H1 (cell line): ENCODE data around the gene DCDC2. TPM values are rescaled to one million over a fixed set of nuclear protein-coding genes. Genes with fewer than 3 reads are reported as not detected.

ENCODE experiments used
- CTCF ChIA-PET: fragments of 300-600 bp; sonication (Branson Sonifier 250); formaldehyde crosslinking; loops from one replicate; lab custom pipeline; 2021; ENCODE audit not compliant: partially characterized antibody; lab: Charles Lee
- POLR2A ChIA-PET: fragments of 300-600 bp; sonication (Branson Sonifier 250); formaldehyde crosslinking; loops from one replicate; lab custom pipeline; 2021; ENCODE audit warnings: inconsistent platforms; ENCODE audit not compliant: partially characterized antibody; lab: Charles Lee
- DNase-seq, 2 experiments: peaks; one replicate each; pipeline versions ENCODE4 v3.0.0 to v3.0.0-alpha.2; 2010 to 2022; ENCODE audit warnings: low spot score in 2 of 2, low read depth in 1 of 2, mixed read lengths in 1 of 2
- FAIRE-seq: peaks from 2 replicates; lab custom pipeline; 2011; peaks lifted over from hg19 to GRCh38; lab: Jason Lieb, UNC
- H2AFZ ChIP-seq: 2 replicates; pipeline ENCODE4 v1.8.1; 2012; ENCODE audit warnings: low read length, inconsistent platforms
- H2AK5ac ChIP-seq: 2 replicates; pipeline ENCODE4 v1.6.1; 2013; ENCODE audit warnings: low read depth, low read length
- H2BK120ac ChIP-seq: replicated peaks from 2 replicates; pipeline ENCODE3; 2013; ENCODE audit warnings: low read depth, low read length, inconsistent platforms
- H2BK12ac ChIP-seq: 2 replicates; pipeline ENCODE4 v1.6.1; 2013; ENCODE audit warnings: low read depth, low read length
- H2BK15ac ChIP-seq: 2 replicates; pipeline ENCODE4 v1.6.1; 2013; ENCODE audit warnings: low read length
- H2BK20ac ChIP-seq: 2 replicates; pipeline ENCODE4 v1.6.1; 2013; ENCODE audit warnings: low read length
- H2BK5ac ChIP-seq: 2 replicates; pipeline ENCODE4 v1.6.1; 2013; ENCODE audit warnings: low read depth, low read length
- H3K14ac ChIP-seq: 2 replicates; pipeline ENCODE4 v1.6.1; 2013; ENCODE audit warnings: inconsistent platforms; ENCODE audit not compliant: insufficient read length
- H3K18ac ChIP-seq: 2 replicates; pipeline ENCODE4 v1.6.1; 2013; ENCODE audit warnings: low read length; ENCODE audit errors: extremely low read depth
- H3K23ac ChIP-seq: 2 replicates; pipeline ENCODE4 v1.6.1; 2013; ENCODE audit warnings: inconsistent platforms; ENCODE audit not compliant: insufficient read length
- H3K23me2 ChIP-seq: 2 replicates; pipeline ENCODE4 v1.6.1; 2013; ENCODE audit warnings: low read depth, low read length
- H3K27ac ChIP-seq: 2 replicates; pipeline ENCODE4 v1.6.1; 2011; ENCODE audit warnings: low read depth, low read length, inconsistent platforms
- H3K27me3 ChIP-seq, 4 experiments: replicated peaks in 1 of 4; 1 replicate in 1 of 4; 2 replicates in 3 of 4; pipeline versions ENCODE4 v1.6.1 to v1.8.1; 2011 to 2013; ENCODE audit warnings: low read length in 3 of 4, mild to moderate bottlenecking in 3 of 4, inconsistent platforms in 2 of 4, mixed read lengths in 2 of 4, moderate library complexity in 1 of 4; ENCODE audit not compliant: control insufficient read depth in 3 of 4, insufficient read depth in 3 of 4; ENCODE audit errors: extremely low read depth in 1 of 4
- H3K36me3 ChIP-seq, 4 experiments: 2 replicates each; pipeline versions ENCODE4 v1.6.1 to v1.8.1; 2011 to 2013; ENCODE audit warnings: mild to moderate bottlenecking in 4 of 4, low read length in 3 of 4, moderate library complexity in 2 of 4, control low read depth in 1 of 4, inconsistent platforms in 1 of 4; ENCODE audit not compliant: insufficient read depth in 4 of 4, control insufficient read depth in 2 of 4
- H3K4ac ChIP-seq: replicated peaks from 2 replicates; pipeline ENCODE3; 2013; ENCODE audit warnings: low read length, low read depth, mixed read lengths, inconsistent platforms; ENCODE audit not compliant: insufficient read length
- H3K4me1 ChIP-seq, 4 experiments: replicated peaks in 1 of 4; 1 replicate in 1 of 4; 2 replicates in 3 of 4; pipeline versions ENCODE4 v1.6.1 to v1.8.1; 2011 to 2013; ENCODE audit warnings: low read length in 3 of 4, inconsistent platforms in 2 of 4, mixed read lengths in 1 of 4; ENCODE audit not compliant: insufficient read depth in 4 of 4, control insufficient read depth in 3 of 4
- H3K4me2 ChIP-seq, 2 experiments: 2 replicates each; pipeline versions ENCODE4 v1.6.1 to v1.8.1; 2011 to 2013; ENCODE audit warnings: low read depth in 2 of 2, low read length in 2 of 2, control low read depth in 1 of 2, inconsistent platforms in 1 of 2, mild to moderate bottlenecking in 1 of 2; ENCODE audit not compliant: insufficient read depth in 1 of 2
- H3K4me3 ChIP-seq, 4 experiments: fragments of 200-600, 300-600 bp in 1 of 4; sonication (generic), shearing (Covaris generic), sonication (Bioruptor Twin) in 1 of 4; 2 replicates each; pipeline versions ENCODE4 v1.5.1 to v1.8.1; 2011 to 2016; ENCODE audit warnings: low read length in 4 of 4, low read depth in 3 of 4, control low read depth in 2 of 4, inconsistent platforms in 2 of 4, mild to moderate bottlenecking in 2 of 4, mixed read lengths in 1 of 4, moderate library complexity in 1 of 4; ENCODE audit not compliant: insufficient read depth in 2 of 4; ENCODE audit errors: extremely low read depth in 1 of 4
- H3K56ac ChIP-seq: replicated peaks from 2 replicates; pipeline ENCODE3; 2013; ENCODE audit warnings: low read depth, mild to moderate bottlenecking, mixed read lengths, low read length, inconsistent platforms; ENCODE audit not compliant: insufficient read length
- H3K79me1 ChIP-seq: 2 replicates; pipeline ENCODE4 v1.6.1; 2013; ENCODE audit warnings: low read depth, low read length, control low read depth
- H3K79me2 ChIP-seq, 2 experiments: 2 replicates each; pipeline versions ENCODE4 v1.6.1 to v1.8.1; 2012 to 2013; ENCODE audit warnings: low read length in 2 of 2, mild to moderate bottlenecking in 2 of 2, inconsistent platforms in 1 of 2; ENCODE audit not compliant: insufficient read depth in 2 of 2, control insufficient read depth in 1 of 2
- H3K9ac ChIP-seq, 4 experiments: replicated peaks in 1 of 4; 1 replicate in 1 of 4; 2 replicates in 3 of 4; pipeline versions ENCODE4 v1.6.1 to v1.8.1; 2011 to 2013; ENCODE audit warnings: low read depth in 3 of 4, low read length in 3 of 4, control low read depth in 2 of 4, mild to moderate bottlenecking in 2 of 4, moderate library complexity in 2 of 4, inconsistent platforms in 1 of 4; ENCODE audit errors: extremely low read depth in 1 of 4
- H3K9me3 ChIP-seq, 2 experiments: 2 replicates each; pipeline versions ENCODE4 v1.6.1 to v1.8.1; 2012 to 2013; ENCODE audit warnings: mild to moderate bottlenecking in 2 of 2, moderate library complexity in 2 of 2, control low read depth in 1 of 2, inconsistent platforms in 1 of 2, low read depth in 1 of 2, low read length in 1 of 2, mixed read lengths in 1 of 2; ENCODE audit not compliant: insufficient read depth in 2 of 2
- H4K20me1 ChIP-seq, 2 experiments: replicated peaks in 1 of 2; 2 replicates each; pipeline versions ENCODE3 to v1.8.1; 2011 to 2013; ENCODE audit warnings: inconsistent platforms in 2 of 2, low read length in 2 of 2, mild to moderate bottlenecking in 1 of 2; ENCODE audit not compliant: insufficient read depth in 2 of 2, control insufficient read depth in 1 of 2
- H4K5ac ChIP-seq: 2 replicates; pipeline ENCODE4 v1.6.1; 2013; ENCODE audit warnings: low read length, low read depth, mixed read lengths, inconsistent platforms; ENCODE audit not compliant: insufficient read length
- H4K8ac ChIP-seq: 2 replicates; pipeline ENCODE4 v1.8.0; 2013; ENCODE audit warnings: mild to moderate bottlenecking, moderate library complexity, low read length, inconsistent platforms; ENCODE audit not compliant: insufficient read depth; ENCODE audit errors: extremely low read depth
- H4K91ac ChIP-seq: replicated peaks from 2 replicates; pipeline ENCODE3; 2013; ENCODE audit warnings: low read length, mixed read lengths, inconsistent platforms; ENCODE audit not compliant: insufficient read length
- KDM4A ChIP-seq: IDR thresholded peaks from one replicate; pipeline ENCODE4 v1.7.1; 2012; ENCODE audit warnings: low read depth, mild to moderate bottlenecking, moderate library complexity, low read length, inconsistent platforms; ENCODE audit not compliant: severe bottlenecking
- PHF8 ChIP-seq: fragments of 200-600 bp; sonication (generic); conservative IDR thresholded peaks from 2 replicates; pipeline ENCODE4 v1.7.1; 2012; ENCODE audit warnings: low read depth, mild to moderate bottlenecking, inconsistent platforms, low read length, moderate library complexity
- SP1 ChIP-seq: IDR thresholded peaks from 2 replicates; pipeline ENCODE4 v1.6.1; 2011; ENCODE audit warnings: low read depth, low read length
- TAF7 ChIP-seq: optimal IDR thresholded peaks from 2 replicates; pipeline ENCODE3; 2011; ENCODE audit warnings: low read depth, mild to moderate bottlenecking, inconsistent platforms, low read length, moderate library complexity, borderline replicate concordance
- YY1 ChIP-seq: IDR thresholded peaks from 2 replicates; pipeline ENCODE4 v1.6.1; 2011; ENCODE audit warnings: low read depth, mild to moderate bottlenecking, low read length
- WGBS, 2 experiments: shearing (Covaris generic) in 1 of 2; methylation state at CpG; one replicate each; pipeline versions ENCODE4 v1.1.6 to v1.1.7; 2013 to 2015; ENCODE audit warnings: low lambda C conversion rate in 2 of 2, mixed read lengths in 2 of 2, inconsistent platforms in 1 of 2, low coverage in 1 of 2, missing lambda C conversion rate in 1 of 2; ENCODE audit not compliant: insufficient replicate concordance in 2 of 2, insufficient coverage in 1 of 2, insufficient read length in 1 of 2; ENCODE audit errors: extremely low coverage in 1 of 2, missing lambda C conversion rate in 1 of 2; 5-methylcytosine and 5-hydroxymethylcytosine counted together
- polyA plus RNA-seq, 7 experiments: library from polyadenylated mRNA; depleted of rRNA in 3 of 7; stranded (reverse) in 5 of 7; unstranded in 2 of 7; fragments of >200 nt in 5 of 7; fragments of 200-250 nt in 2 of 7; gene quantifications; 1 replicate in 5 of 7; 2 replicates in 1 of 7; 4 replicates in 1 of 7; pipeline versions ENCODE4 v1.2.1 to v1.2.3, GENCODE V29; 2011 to 2013; ENCODE audit warnings: missing spikeins in 2 of 7, mixed read lengths in 2 of 7
- total RNA-seq: library from RNA; stranded (reverse); fragmentation: NEBNext Ultra II Directional; extraction: Animal tissue kit (Norgen Biotek cat#: 25700); gene quantifications from 2 replicates; pipeline ENCODE4 v1.2.1, GENCODE V29; 2021

DCDC2 gene
- total and polyA plus RNA-seq, 2 of the 8 experiments (the other 6 are each of a cell fraction or from before 2014, with no cell fraction given): 0.03 to 0.15 TPM

DNA sequence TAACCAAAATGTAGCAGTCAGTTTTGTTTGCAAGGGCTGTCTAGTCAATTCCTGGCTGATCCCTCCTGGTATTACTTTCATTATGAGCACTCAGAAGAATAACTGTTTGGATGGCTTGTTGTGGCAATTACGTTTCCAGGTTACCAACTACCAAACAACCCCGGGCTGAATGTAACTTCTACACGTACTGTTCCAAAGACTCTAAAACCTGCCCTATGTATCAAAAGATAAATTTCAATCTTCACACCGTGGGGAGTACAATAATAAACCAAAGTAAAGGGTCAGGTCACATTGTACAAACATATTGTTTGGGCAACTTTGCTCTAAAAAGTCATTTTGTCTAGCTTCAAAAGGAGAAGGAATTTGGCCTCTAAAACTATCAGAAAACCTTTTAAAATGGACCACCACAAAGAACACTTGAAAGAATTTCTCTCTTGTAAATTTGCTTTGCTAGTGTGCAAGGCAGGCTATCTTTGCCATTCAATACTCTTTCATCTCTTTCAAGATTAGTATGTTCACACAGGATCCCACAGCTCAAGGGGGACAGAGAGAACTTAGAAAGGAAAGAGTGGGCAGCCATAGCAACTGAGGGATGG is 27.6 kb downstream of the DCDC2 start:
- no peak overlapping the region for H3K14ac ChIP-seq
- TF ChIP-seq KDM4A (no peak), SP1 (no peak), PHF8 (no peak), YY1 (no peak), TAF7 (no peak)
- H3K79me2 ChIP-seq: no peaks in the 10 kb centered on the region
- H4K5ac ChIP-seq: no peak overlapping the region
- 87% methylated on average over 4 of the region's 4 CpGs; no CpG with 5 or more reads in 1 of the 2 experiments for WGBS, 2 experiments
- no peaks in the 10 kb centered on the region for H3K27me3 ChIP-seq
- no peak overlapping the region for H3K56ac ChIP-seq
- FAIRE-seq: no peak
- H2BK12ac ChIP-seq: no peak overlapping the region
- H3K9me3 ChIP-seq: no peaks in the 10 kb centered on the region
- H3K36me3 ChIP-seq: no peaks in the 10 kb centered on the region
- no peak overlapping the region for H3K9ac ChIP-seq
- no peak overlapping the region for H2BK15ac ChIP-seq
- no peaks in the 10 kb centered on the region for H4K20me1 ChIP-seq
- no peak overlapping the region for H3K4ac ChIP-seq
- no peak overlapping the region for H2BK5ac ChIP-seq
- H3K23ac ChIP-seq: no peak overlapping the region
- no peak overlapping the region for H4K91ac ChIP-seq
- no peak overlapping the region for H3K18ac ChIP-seq
- ChIA-PET POLR2A (no interaction called here), CTCF (interaction anchor here (1.2 to 1.5 kb wide), 2 partner anchors 47 to 53 kb away, joined by 3 to 4 read pairs; no protein-coding TSS in a partner anchor)
- no peak overlapping the region for H3K27ac ChIP-seq
- DNase-seq: no peak
- H4K8ac ChIP-seq: no peak overlapping the region
- H2AK5ac ChIP-seq: no peak overlapping the region
- no peaks in the 10 kb centered on the region for H3K4me1 ChIP-seq
- H2AFZ ChIP-seq: no peak overlapping the region
- no peaks in the 10 kb centered on the region for H3K79me1 ChIP-seq
- no peak overlapping the region for H3K4me3 ChIP-seq
- H3K4me2 ChIP-seq: no peak overlapping the region
- H2BK20ac ChIP-seq: no peak overlapping the region
- no peaks in the 10 kb centered on the region for H3K23me2 ChIP-seq
- H2BK120ac ChIP-seq: no peak overlapping the region
